SU-DHL-6 (cell line): ENCODE data around the gene SOCS3.
A peak's percentile ranks its signal among the peaks of the same experiment; 100 is the strongest.
"Not testable (repeated sequence)": the region's sequence is repeated elsewhere in the genome, so short reads cannot be mapped to it uniquely, and the experiment has no call there.

Source experiments
- H2AFZ ChIP-seq: fragments of 200-600 bp; sonication (generic); 2 replicates; pipeline ENCODE4 v1.6.1; 2014; ENCODE audit warnings: low read depth, mild to moderate bottlenecking, moderate library complexity, mixed read lengths, antibody characterized with exemption, low read length; ENCODE audit not compliant: severe bottlenecking
- H3F3A ChIP-seq: fragments of 200-600 bp; shearing (Covaris generic); 2 replicates; pipeline ENCODE4 v1.6.0; 2016; ENCODE audit warnings: antibody characterized with exemption, mild to moderate bottlenecking; ENCODE audit not compliant: insufficient read depth
- H3K27ac ChIP-seq: fragments of 200-600 bp; sonication (generic); 2 replicates; pipeline ENCODE4 v1.5.1; 2016; ENCODE audit warnings: low read depth, mild to moderate bottlenecking, low read length, moderate library complexity, mixed read lengths
- H3K27me3 ChIP-seq: fragments of 200-600 bp; sonication (generic), shearing (Covaris generic); 2 replicates; pipeline ENCODE4 v1.6.0; 2014; ENCODE audit warnings: mild to moderate bottlenecking, low read length
- H3K36me3 ChIP-seq: fragments of 200-600 bp; sonication (generic); 2 replicates; pipeline ENCODE4 v1.6.1; 2014; ENCODE audit warnings: mild to moderate bottlenecking, low read length, mixed read lengths
- H3K4me2 ChIP-seq: fragments of 300-600, 200-600 bp; shearing (Covaris generic), sonication (generic); 2 replicates; pipeline ENCODE4 v1.6.0; 2014; ENCODE audit warnings: low read length, low read depth, mild to moderate bottlenecking; ENCODE audit not compliant: poor library complexity, severe bottlenecking
- H3K4me3 ChIP-seq: fragments of 200-600 bp; sonication (generic); 2 replicates; pipeline ENCODE4 v1.5.1; 2014; ENCODE audit warnings: antibody characterized with exemption, low read length, mild to moderate bottlenecking, mixed read lengths; ENCODE audit not compliant: insufficient read depth, poor library complexity, severe bottlenecking
- H3K79me2 ChIP-seq: fragments of 200-600 bp; sonication (generic); 2 replicates; pipeline ENCODE4 v1.6.1; 2014; ENCODE audit warnings: mild to moderate bottlenecking, low read length, moderate library complexity; ENCODE audit not compliant: insufficient read depth
- H3K9ac ChIP-seq: fragments of 200-600 bp; sonication (generic); 2 replicates; pipeline ENCODE4 v1.7.0; 2014; ENCODE audit warnings: mild to moderate bottlenecking, low read length
- H3K9me2 ChIP-seq: fragments of 200-600 bp; sonication (generic); replicated peaks from 2 replicates; pipeline ENCODE4 v1.6.1; 2014; ENCODE audit warnings: low read length; ENCODE audit not compliant: insufficient read depth
- H3K9me3 ChIP-seq: fragments of 200-600 bp; sonication (generic); 2 replicates; pipeline ENCODE4 v1.6.1; 2014; ENCODE audit warnings: low read length, mixed read lengths; ENCODE audit not compliant: insufficient read depth
- H4K20me1 ChIP-seq: fragments of 200-600 bp; sonication (generic); 2 replicates; pipeline ENCODE4 v1.6.1; 2014; ENCODE audit warnings: low read depth, mild to moderate bottlenecking, antibody characterized with exemption, low read length, moderate library complexity, mixed read lengths
- CTCF ChIP-seq: fragments of 200-600 bp; sonication (generic); IDR thresholded peaks from one replicate; pipeline ENCODE4 v1.5.1; 2017; ENCODE audit warnings: antibody characterized with exemption, mild to moderate bottlenecking, low read length, moderate library complexity; ENCODE audit not compliant: insufficient read depth, poor library complexity, severe bottlenecking
- EZH2phosphoT487 ChIP-seq: fragments of 200-600 bp; sonication (generic), shearing (Covaris generic); conservative IDR thresholded peaks from 2 replicates; pipeline ENCODE4 v1.6.1; 2018; ENCODE audit warnings: mild to moderate bottlenecking, antibody characterized with exemption, low read length, moderate library complexity, mixed read lengths

Gene SOCS3

GRCh38 chr17:78313735-78314648 is 45.9 kb downstream of the SOCS3 start:
- Histone ChIP-seq H4K20me1 (no peaks in the 10 kb centered on the region), H2AFZ (peak overlapping the region; percentile 57), H3K36me3 (no peaks in the 10 kb centered on the region), H3K9me3 (no peaks in the 10 kb centered on the region), H3K4me3 (peak overlapping the region; percentile 47), H3F3A (no peaks in the 10 kb centered on the region), H3K27me3 (no peaks in the 10 kb centered on the region), H3K27ac (no peak overlapping the region), H3K79me2 (no peaks in the 10 kb centered on the region), H3K4me2 (peak overlapping the region; percentile 45), H3K9ac (peak overlapping the region; percentile 34; the same call in 1 of the 2 replicates), H3K9me2 (no peaks in the 10 kb centered on the region)
- TF ChIP-seq CTCF (no peak), EZH2phosphoT487 (no peak)

GRCh38 chr17:78309659-78310255 is 50.1 kb downstream of the SOCS3 start:
- H2AFZ ChIP-seq, H3F3A ChIP-seq, H3K9me3 ChIP-seq, H3K4me3 ChIP-seq, H3K27me3 ChIP-seq, H4K20me1 ChIP-seq, H3K36me3 ChIP-seq, H3K9ac ChIP-seq, H3K79me2 ChIP-seq, H3K4me2 ChIP-seq, H3K27ac ChIP-seq, H3K9me2 ChIP-seq: not testable (repeated sequence)

GRCh38 chr17:78307887-78308638 is 51.8 kb downstream of the SOCS3 start:
- Histone ChIP-seq H3K4me2 (no peak overlapping the region), H3K9me3 (no peaks in the 10 kb centered on the region), H3K27me3 (no peaks in the 10 kb centered on the region), H2AFZ (no peak overlapping the region), H3K27ac (no peak overlapping the region), H3K9ac (no peak overlapping the region), H3K9me2 (no peaks in the 10 kb centered on the region), H3K79me2 (no peaks in the 10 kb centered on the region), H3K4me3 (no peak overlapping the region), H3K36me3 (no peaks in the 10 kb centered on the region), H4K20me1 (no peaks in the 10 kb centered on the region), H3F3A (no peaks in the 10 kb centered on the region)
- TF ChIP-seq CTCF (no peak), EZH2phosphoT487 (no peak)
